ENCODE data around the gene CD40.

DNA sequence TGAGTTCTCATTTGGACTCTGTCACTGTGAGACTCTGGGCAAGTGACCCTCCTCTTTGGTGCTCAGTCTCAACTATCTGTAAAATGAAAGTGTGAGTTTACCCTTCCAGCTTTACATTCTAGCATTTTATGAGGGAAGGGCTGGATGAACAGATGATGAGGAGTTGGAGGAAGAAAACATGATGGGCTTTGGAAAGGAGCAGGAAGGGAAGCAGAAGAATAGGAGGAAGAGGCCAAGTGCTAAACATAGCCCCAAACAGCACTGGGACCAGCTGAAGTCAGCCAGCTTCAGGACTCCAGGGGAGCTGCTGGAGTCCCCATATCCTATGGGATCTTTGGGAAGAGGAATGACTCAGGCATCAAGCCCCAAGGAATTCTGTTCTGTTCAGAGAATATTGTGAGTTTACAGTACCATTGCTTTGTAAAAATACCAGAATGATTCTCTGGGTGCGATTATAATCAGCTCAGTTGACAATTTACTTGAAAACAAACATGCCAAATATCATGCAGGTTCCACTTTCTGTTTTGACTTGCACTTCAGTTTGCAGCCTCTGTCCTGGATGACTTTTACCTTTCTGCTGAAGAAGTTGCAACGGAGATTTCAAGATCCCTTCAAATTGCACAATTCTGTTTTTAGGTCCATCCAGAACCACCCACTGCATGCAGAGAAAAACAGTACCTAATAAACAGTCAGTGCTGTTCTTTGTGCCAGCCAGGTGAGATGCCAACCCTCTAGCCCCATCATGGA lies 3.2 kb downstream of the CD40 start:
- TF ChIP-seq SIN3A (conservative IDR thresholded peaks at IDR 0.05 in 1 of 2, IDR thresholded peaks at IDR 0.05 in 1 of 2; ENCODE audit: low read depth in 1 of 2, low read length in 2 of 2) = no peak
- no peak for TF ChIP-seq ZNF274 (IDR thresholded peaks at IDR 0.05; ENCODE audit: borderline replicate concordance, extremely low read depth, low read length)

Measured in H1 (cell line).